Adipocyte (in vitro differentiated cells): Measurements from ENCODE around the gene RPUSD4.

Experiments
- DNase-seq: peaks from one replicate; pipeline ENCODE4 v3.0.0-alpha.2; 2015; ENCODE audit warnings: low read depth
- H3K27me3 ChIP-seq: replicated peaks from 2 replicates; pipeline ENCODE4 v1.7.0; 2013; ENCODE audit warnings: mild to moderate bottlenecking, low read length, moderate library complexity; ENCODE audit not compliant: control insufficient read depth, insufficient read depth
- H3K36me3 ChIP-seq: 2 replicates; pipeline ENCODE4 v1.7.0; 2013; ENCODE audit warnings: low read length, mild to moderate bottlenecking, moderate library complexity; ENCODE audit not compliant: control insufficient read depth, insufficient read depth, severe bottlenecking
- H3K4me1 ChIP-seq: 2 replicates; pipeline ENCODE4 v1.7.0; 2013; ENCODE audit warnings: mild to moderate bottlenecking, low read length, moderate library complexity; ENCODE audit not compliant: control insufficient read depth, insufficient read depth
- H3K4me3 ChIP-seq: 2 replicates; pipeline ENCODE4 v1.7.0; 2013; ENCODE audit warnings: mild to moderate bottlenecking, low read length, moderate library complexity
- H3K9ac ChIP-seq: 2 replicates; pipeline ENCODE4 v1.7.0; 2013; ENCODE audit warnings: mild to moderate bottlenecking, low read length, moderate library complexity
- H3K9me3 ChIP-seq: 2 replicates; pipeline ENCODE4 v1.7.0; 2013; ENCODE audit warnings: mild to moderate bottlenecking, low read length, moderate library complexity; ENCODE audit not compliant: control insufficient read depth

RPUSD4 gene

GRCh38 chr11:126210871-126211235 is 597 bp downstream of the RPUSD4 start:
- peaks cover 27% of the 10 kb centered on the region for H3K36me3 ChIP-seq
- peak overlapping the region; percentile 93 for H3K9ac ChIP-seq
- no peaks in the 10 kb centered on the region for H3K9me3 ChIP-seq
- peak overlapping the region; percentile 98 for H3K4me3 ChIP-seq
- peaks cover 29% of the 10 kb centered on the region for H3K4me1 ChIP-seq
- no peaks in the 10 kb centered on the region for H3K27me3 ChIP-seq
- DNase-seq = no peak

- DNase-seq = no peak
- H3K4me1 ChIP-seq = peaks cover 14% of the 10 kb centered on the region
- H3K4me3 ChIP-seq = no peak overlapping the region
- H3K9ac ChIP-seq = no peak overlapping the region
- no peaks in the 10 kb centered on the region for H3K9me3 ChIP-seq
- peaks cover 56% of the 10 kb centered on the region for H3K36me3 ChIP-seq
- no peaks in the 10 kb centered on the region for H3K27me3 ChIP-seq
These were observed 3.6 kb downstream of the RPUSD4 start for GRCh38 chr11:126207896-126208295.

GRCh38 chr11:126205359-126205758 is 6.1 kb downstream of the RPUSD4 start:
- DNase-seq = no peak
- peaks cover 81% of the 10 kb centered on the region for H3K36me3 ChIP-seq

GRCh38 chr11:126202646-126203359 is 8.6 kb downstream of the RPUSD4 start:
- no peak for DNase-seq
- Histone ChIP-seq H3K4me3 (no peak overlapping the region), H3K9ac (no peak overlapping the region), H3K36me3 (peaks cover 79% of the 10 kb centered on the region), H3K4me1 (no peaks in the 10 kb centered on the region), H3K9me3 (no peaks in the 10 kb centered on the region), H3K27me3 (no peaks in the 10 kb centered on the region)

More at GRCh38 chr11:126205359-126205758, 6.1 kb downstream of the RPUSD4 start:
- H3K4me1 ChIP-seq = no peaks in the 10 kb centered on the region
- H3K4me3 ChIP-seq = no peak overlapping the region
- no peaks in the 10 kb centered on the region for H3K27me3 ChIP-seq
- no peaks in the 10 kb centered on the region for H3K9me3 ChIP-seq
- H3K9ac ChIP-seq = no peak overlapping the region

- H3K36me3 ChIP-seq = peaks cover 69% of the 10 kb centered on the region
These were observed 12.8 kb downstream of the RPUSD4 start for GRCh38 chr11:126198648-126199047.

GRCh38 chr11:126197277-126197939 is 14.0 kb downstream of the RPUSD4 start:
- no peaks in the 10 kb centered on the region for H3K9me3 ChIP-seq
- peaks cover 9% of the 10 kb centered on the region for H3K4me1 ChIP-seq
- H3K36me3 ChIP-seq = peaks cover 57% of the 10 kb centered on the region
- no peak overlapping the region for H3K9ac ChIP-seq
- peak; percentile 24 for DNase-seq
- H3K4me3 ChIP-seq = no peak overlapping the region
- H3K27me3 ChIP-seq = no peaks in the 10 kb centered on the region

More at GRCh38 chr11:126198648-126199047, 12.8 kb downstream of the RPUSD4 start:
- Histone ChIP-seq H3K27me3 (no peaks in the 10 kb centered on the region), H3K9ac (no peak overlapping the region), H3K9me3 (no peaks in the 10 kb centered on the region), H3K4me1 (peaks cover 4% of the 10 kb centered on the region), H3K4me3 (no peak overlapping the region)
- DNase-seq = no peak

GRCh38 chr11:126195119-126195518 is 16.3 kb downstream of the RPUSD4 start:
- H3K9ac ChIP-seq = no peak overlapping the region
- H3K4me3 ChIP-seq = no peak overlapping the region
- H3K9me3 ChIP-seq = no peaks in the 10 kb centered on the region
- H3K4me1 ChIP-seq = peaks cover 14% of the 10 kb centered on the region
- peaks cover 45% of the 10 kb centered on the region for H3K36me3 ChIP-seq
- H3K27me3 ChIP-seq = no peaks in the 10 kb centered on the region
- DNase-seq = no peak

- H3K4me1 ChIP-seq = peaks cover 14% of the 10 kb centered on the region
- peak; percentile 83 for DNase-seq
These were observed 17.3 kb downstream of the RPUSD4 start for GRCh38 chr11:126194121-126194543.

GRCh38 chr11:126193038-126193478 is 18.4 kb downstream of the RPUSD4 start:
- Histone ChIP-seq H3K9ac (peak overlapping the region; percentile 64), H3K36me3 (peaks cover 33% of the 10 kb centered on the region), H3K4me1 (peaks cover 14% of the 10 kb centered on the region), H3K4me3 (no peak overlapping the region), H3K27me3 (no peaks in the 10 kb centered on the region), H3K9me3 (no peaks in the 10 kb centered on the region)
- DNase-seq = no peak

More at GRCh38 chr11:126194121-126194543, 17.3 kb downstream of the RPUSD4 start:
- H3K4me3 ChIP-seq = no peak overlapping the region
- peaks cover 40% of the 10 kb centered on the region for H3K36me3 ChIP-seq
- no peaks in the 10 kb centered on the region for H3K27me3 ChIP-seq
- H3K9ac ChIP-seq = peak overlapping the region; percentile 64
- no peaks in the 10 kb centered on the region for H3K9me3 ChIP-seq

- H3K36me3 ChIP-seq = peaks cover 27% of the 10 kb centered on the region
- peak overlapping the region; percentile 61 for H3K9ac ChIP-seq
- no peaks in the 10 kb centered on the region for H3K9me3 ChIP-seq
- H3K27me3 ChIP-seq = no peaks in the 10 kb centered on the region
- peaks cover 14% of the 10 kb centered on the region for H3K4me1 ChIP-seq
- no peak for DNase-seq
- H3K4me3 ChIP-seq = no peak overlapping the region
These were observed 19.1 kb downstream of the RPUSD4 start for GRCh38 chr11:126192361-126192760.

GRCh38 chr11:126191379-126192073 is 19.9 kb downstream of the RPUSD4 start:
- Histone ChIP-seq H3K27me3 (no peaks in the 10 kb centered on the region), H3K9me3 (no peaks in the 10 kb centered on the region), H3K9ac (no peak overlapping the region), H3K4me3 (no peak overlapping the region), H3K4me1 (peaks cover 17% of the 10 kb centered on the region), H3K36me3 (peaks cover 20% of the 10 kb centered on the region)
- no peak for DNase-seq
